PC-3 (cell line): Measurements from ENCODE around the gene NRL. TPM values are rescaled to one million over a fixed set of nuclear protein-coding genes. Genes with fewer than 3 reads are reported as not detected.

ENCODE experiments used
- ATAC-seq: fragments of 200-7000 bp; cut with Tn5 transposase; 2 replicates; pipeline ENCODE4 v1.9.1; 2020; ENCODE audit warnings: mild to moderate bottlenecking, moderate library complexity
- BruUV-seq: library from RNA; stranded (reverse); fragments of 400-500 nt; replicated peaks from 2 replicates; lab custom pipeline; 2021; lab: Mats Ljungman, UMichigan
- CTCF ChIA-PET: fragments of 300-600 bp; sonication (Branson Sonifier 250); formaldehyde crosslinking; loops from one replicate; lab custom pipeline; 2022; ENCODE audit warnings: antibody characterized with exemption; lab: Charles Lee
- POLR2A ChIA-PET: fragments of 300-600 bp; sonication (Branson Sonifier 250); formaldehyde crosslinking; loops from one replicate; lab custom pipeline; 2022; ENCODE audit warnings: antibody characterized with exemption; ENCODE audit not compliant: unreplicated experiment; lab: Charles Lee
- DNase-seq: peaks from one replicate; pipeline ENCODE4 v3.0.0-alpha.2; 2015
- H2AFZ ChIP-seq: fragments of 300-600 bp; sonication (generic); 2 replicates; pipeline ENCODE4 v1.6.0; 2016; ENCODE audit warnings: antibody characterized with exemption, low read length
- H3F3A ChIP-seq: fragments of 300-600 bp; sonication (generic); one replicate; pipeline ENCODE4 v1.6.0; 2017; ENCODE audit warnings: antibody characterized with exemption, low read length, control low read depth, mild to moderate bottlenecking; ENCODE audit not compliant: unreplicated experiment
- H3K27ac ChIP-seq: fragments of 300-600 bp; sonication (generic); 2 replicates; pipeline ENCODE4 v1.5.1; 2016; ENCODE audit warnings: mild to moderate bottlenecking, low read length
- H3K27me3 ChIP-seq: fragments of 300-600 bp; sonication (generic); 2 replicates; pipeline ENCODE4 v1.6.1; 2016; ENCODE audit warnings: low read length, mixed read lengths
- H3K36me3 ChIP-seq: fragments of 300-600 bp; sonication (generic); 2 replicates; pipeline ENCODE4 v1.6.1; 2016; ENCODE audit warnings: low read depth, mixed run types, low read length, mixed read lengths
- H3K4me1 ChIP-seq: fragments of 300-600 bp; sonication (generic); 2 replicates; pipeline ENCODE4 v1.5.1; 2016; ENCODE audit warnings: low read length; ENCODE audit not compliant: insufficient read depth
- H3K4me2 ChIP-seq: fragments of 300-600 bp; sonication (generic); 2 replicates; pipeline ENCODE4 v1.6.0; 2016; ENCODE audit warnings: low read length
- H3K4me3 ChIP-seq: fragments of 300-600 bp; sonication (generic); 2 replicates; pipeline ENCODE4 v1.5.1; 2016; ENCODE audit warnings: mild to moderate bottlenecking, low read length, mixed read lengths
- H3K79me2 ChIP-seq: fragments of 300-600 bp; sonication (generic); 2 replicates; pipeline ENCODE4 v1.6.1; 2017; ENCODE audit warnings: low read length, mixed read lengths
- H3K9ac ChIP-seq: fragments of 300-600 bp; sonication (generic); 2 replicates; pipeline ENCODE4 v1.6.0; 2016; ENCODE audit warnings: mild to moderate bottlenecking, low read length
- H3K9me2 ChIP-seq: fragments of 300-600 bp; sonication (generic); replicated peaks from 2 replicates; pipeline ENCODE4 v1.6.1; 2016; ENCODE audit warnings: mixed run types, low read length, mixed read lengths
- H3K9me3 ChIP-seq: fragments of 300-600 bp; sonication (generic); 2 replicates; pipeline ENCODE4 v1.6.1; 2016; ENCODE audit warnings: low read length, mixed read lengths
- H4K20me1 ChIP-seq: fragments of 300-600 bp; sonication (generic); 2 replicates; pipeline ENCODE4 v1.6.1; 2016; ENCODE audit warnings: low read length, mixed read lengths
- EZH2 ChIP-seq: fragments of 300-600 bp; sonication (generic); IDR thresholded peaks from one replicate; pipeline ENCODE4 v1.6.1; 2017; ENCODE audit warnings: antibody characterized with exemption, mild to moderate bottlenecking, low read length; ENCODE audit not compliant: unreplicated experiment
- EZH2phosphoT487 ChIP-seq: fragments of 300-600 bp; sonication (generic); IDR thresholded peaks from 2 replicates; pipeline ENCODE4 v1.6.1; 2018; ENCODE audit warnings: mild to moderate bottlenecking, antibody characterized with exemption, low read length, borderline replicate concordance
- intact Hi-C: fragments of 100-400 bp; cut with micrococcal nuclease; formaldehyde crosslinking; loops from 2 replicates; pipeline ENCODE4 v1.9.0; 2023
- total RNA-seq: library from RNA; depleted of rRNA; stranded (reverse); fragments of >200 nt; gene quantifications from 2 replicates; pipeline ENCODE4 v1.2.3, GENCODE V29; 2014
- TF ChIP-seq, protein P1 (sequence below): fragments of 300-600 bp; sonication (generic); conservative IDR thresholded peaks from 2 replicates; pipeline ENCODE4 v1.5.1; 2017; ENCODE audit warnings: antibody characterized with exemption, low read depth, mild to moderate bottlenecking, low read length

Gene NRL
- total RNA-seq, 1 experiment from 2014 or later: 1.5 TPM

DNA sequence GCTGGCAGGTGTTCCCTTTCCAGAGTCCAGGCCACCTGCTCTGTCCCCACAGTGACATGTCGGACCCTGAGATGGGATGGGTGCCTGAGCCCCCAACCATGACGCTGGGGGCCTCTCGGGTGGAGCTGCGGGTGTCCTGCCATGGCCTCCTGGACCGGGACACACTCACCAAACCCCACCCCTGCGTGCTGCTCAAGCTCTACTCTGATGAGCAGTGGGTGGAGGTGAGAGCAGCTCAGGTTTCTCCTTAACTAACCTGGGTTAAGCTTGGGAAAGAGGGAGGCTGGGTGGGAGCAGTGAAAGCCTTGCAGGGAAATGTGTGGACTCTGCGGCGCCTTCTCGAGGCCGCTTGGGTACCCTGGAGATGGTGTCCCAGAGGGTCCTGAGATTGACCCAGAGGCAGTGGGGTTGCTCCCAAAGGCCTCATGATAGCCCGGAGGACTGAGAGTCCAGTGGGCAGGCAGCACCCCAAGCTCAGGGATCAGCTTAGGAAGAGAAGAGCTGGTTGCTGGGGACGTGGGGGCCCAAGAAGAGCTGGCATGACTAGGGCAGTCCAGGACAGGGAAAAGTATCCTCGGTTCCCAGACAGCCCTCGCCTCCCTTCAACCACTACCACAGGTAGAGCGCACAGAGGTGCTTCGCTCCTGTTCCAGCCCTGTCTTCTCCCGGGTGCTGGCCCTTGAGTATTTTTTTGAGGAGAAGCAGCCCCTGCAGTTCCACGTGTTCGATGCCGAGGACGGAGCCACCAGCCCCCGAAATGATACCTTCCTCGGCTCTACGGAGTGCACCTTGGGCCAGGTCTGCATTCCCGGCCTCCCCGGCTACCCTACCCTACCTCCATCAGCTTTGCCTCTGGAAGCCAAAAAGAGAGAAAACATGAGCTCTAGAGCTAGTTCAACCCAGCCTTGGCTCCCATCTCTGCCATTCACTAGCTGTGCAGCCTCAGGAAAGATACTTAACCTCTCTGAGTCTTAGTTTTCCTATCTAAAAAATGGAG is 41.6 kb downstream of the NRL start:
- TF ChIP-seq EZH2 (no peak), EZH2phosphoT487 (no peak)
- TF ChIP-seq, protein P1, sequence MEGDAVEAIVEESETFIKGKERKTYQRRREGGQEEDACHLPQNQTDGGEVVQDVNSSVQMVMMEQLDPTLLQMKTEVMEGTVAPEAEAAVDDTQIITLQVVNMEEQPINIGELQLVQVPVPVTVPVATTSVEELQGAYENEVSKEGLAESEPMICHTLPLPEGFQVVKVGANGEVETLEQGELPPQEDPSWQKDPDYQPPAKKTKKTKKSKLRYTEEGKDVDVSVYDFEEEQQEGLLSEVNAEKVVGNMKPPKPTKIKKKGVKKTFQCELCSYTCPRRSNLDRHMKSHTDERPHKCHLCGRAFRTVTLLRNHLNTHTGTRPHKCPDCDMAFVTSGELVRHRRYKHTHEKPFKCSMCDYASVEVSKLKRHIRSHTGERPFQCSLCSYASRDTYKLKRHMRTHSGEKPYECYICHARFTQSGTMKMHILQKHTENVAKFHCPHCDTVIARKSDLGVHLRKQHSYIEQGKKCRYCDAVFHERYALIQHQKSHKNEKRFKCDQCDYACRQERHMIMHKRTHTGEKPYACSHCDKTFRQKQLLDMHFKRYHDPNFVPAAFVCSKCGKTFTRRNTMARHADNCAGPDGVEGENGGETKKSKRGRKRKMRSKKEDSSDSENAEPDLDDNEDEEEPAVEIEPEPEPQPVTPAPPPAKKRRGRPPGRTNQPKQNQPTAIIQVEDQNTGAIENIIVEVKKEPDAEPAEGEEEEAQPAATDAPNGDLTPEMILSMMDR: no peak
- intact Hi-C loops: no loop called here
- Histone ChIP-seq H4K20me1 (no peaks in the 10 kb centered on the region), H3K79me2 (no peaks in the 10 kb centered on the region), H2AFZ (no peak overlapping the region), H3K4me3 (no peak overlapping the region), H3K9ac (no peak overlapping the region), H3K36me3 (no peaks in the 10 kb centered on the region), H3F3A (no peaks in the 10 kb centered on the region), H3K27ac (no peak overlapping the region), H3K4me2 (no peak overlapping the region), H3K4me1 (no peaks in the 10 kb centered on the region), H3K9me3 (no peaks in the 10 kb centered on the region), H3K9me2 (no peaks in the 10 kb centered on the region), H3K27me3 (peaks cover 14% of the 10 kb centered on the region; the same call in 1 of the 2 replicates)
- DNase-seq: no peak
- ChIA-PET POLR2A (no interaction called here), CTCF (interaction anchor here (0.5 kb wide), 1 partner anchor 867 kb away, joined by 4 read pairs; no protein-coding TSS in a partner anchor)
- no peak for ATAC-seq
- no TSS peak for BruUV-seq

DNA sequence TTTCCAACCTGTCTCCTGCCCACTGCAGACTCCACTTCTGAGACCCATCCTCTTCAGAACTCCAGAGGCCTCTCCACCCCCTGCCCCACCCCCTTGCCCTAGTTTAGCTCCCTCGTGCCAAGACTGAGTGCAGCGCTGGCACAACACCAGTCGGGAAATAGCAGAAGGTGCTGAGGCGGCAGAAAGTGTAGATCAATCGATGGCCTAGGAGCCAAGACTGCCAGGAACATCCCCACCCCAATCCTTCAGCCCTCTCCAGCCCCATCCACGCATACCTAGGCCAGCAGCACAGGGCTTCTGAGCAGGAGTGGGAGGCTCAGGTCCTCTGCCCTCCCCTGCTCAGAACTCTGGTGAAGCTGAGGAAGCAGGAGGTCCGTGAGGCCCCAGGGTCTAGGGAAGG is 42.3 kb downstream of the NRL start:
- Histone ChIP-seq H3K9ac (no peak overlapping the region), H3K36me3 (no peaks in the 10 kb centered on the region), H4K20me1 (no peaks in the 10 kb centered on the region), H2AFZ (no peak overlapping the region), H3K79me2 (no peaks in the 10 kb centered on the region), H3K9me2 (no peaks in the 10 kb centered on the region), H3K27ac (no peak overlapping the region), H3K4me1 (no peaks in the 10 kb centered on the region), H3F3A (no peaks in the 10 kb centered on the region), H3K9me3 (no peaks in the 10 kb centered on the region), H3K27me3 (peaks cover 14% of the 10 kb centered on the region; the same call in 1 of the 2 replicates), H3K4me3 (no peak overlapping the region), H3K4me2 (no peak overlapping the region)
- BruUV-seq: no TSS peak
- DNase-seq (no peak), ATAC-seq (no peak)
- intact Hi-C loops: no loop called here
- ChIA-PET POLR2A (no interaction called here), CTCF (no interaction called here)
- TF ChIP-seq EZH2 (no peak), EZH2phosphoT487 (no peak)

DNA sequence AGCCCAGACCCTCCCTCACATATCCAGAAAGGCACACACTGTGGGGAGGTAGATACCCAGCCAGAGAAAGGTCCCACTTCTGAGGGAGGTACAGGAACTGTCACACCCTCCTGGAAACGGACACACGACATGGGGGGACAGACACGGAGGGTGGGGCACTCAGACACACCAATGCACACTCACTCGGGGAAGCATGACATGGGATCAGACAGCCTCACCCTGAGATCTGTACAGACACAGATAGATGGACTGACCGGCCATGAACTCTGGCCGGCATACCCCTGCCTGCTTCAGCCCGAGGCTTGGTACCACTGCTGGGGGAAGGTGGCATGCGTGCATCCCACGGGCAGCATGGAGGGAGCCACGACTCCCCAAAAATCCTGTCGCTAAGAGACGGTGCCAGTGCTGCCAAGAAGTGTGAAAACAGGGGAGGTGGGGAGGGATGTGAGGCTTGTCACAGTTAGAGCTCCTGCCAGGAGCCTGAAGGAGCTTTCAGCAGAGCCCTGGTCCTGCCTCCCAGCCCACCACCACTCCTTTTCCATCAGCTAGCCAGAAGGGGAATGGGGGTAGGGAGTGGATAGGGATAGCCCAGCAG is 42.8 kb downstream of the NRL start:
- POLR2A ChIA-PET: no interaction called here
- ATAC-seq (no peak), DNase-seq (no peak)
- CTCF ChIA-PET: no interaction called here
- intact Hi-C loops: no loop called here
- H3K9ac ChIP-seq: no peak overlapping the region
- H3K4me2 ChIP-seq: no peak overlapping the region
- H3K27me3 ChIP-seq: peaks cover 14% of the 10 kb centered on the region; the same call in 1 of the 2 replicates
- H4K20me1 ChIP-seq: no peaks in the 10 kb centered on the region
- no TSS peak for BruUV-seq
- H3K9me3 ChIP-seq: no peaks in the 10 kb centered on the region
- no peak overlapping the region for H2AFZ ChIP-seq
- H3K79me2 ChIP-seq: no peaks in the 10 kb centered on the region
- no peaks in the 10 kb centered on the region for H3K9me2 ChIP-seq
- H3K27ac ChIP-seq: no peak overlapping the region
- H3K4me1 ChIP-seq: no peaks in the 10 kb centered on the region
- TF ChIP-seq EZH2 (no peak), EZH2phosphoT487 (no peak)
- TF ChIP-seq, protein P1: no peak
- H3F3A ChIP-seq: no peaks in the 10 kb centered on the region
- no peaks in the 10 kb centered on the region for H3K36me3 ChIP-seq
- no peak overlapping the region for H3K4me3 ChIP-seq
